ENCODE measurements around the gene ANKS1A. TPM values are rescaled to one million over a fixed set of nuclear protein-coding genes. Genes with fewer than 3 reads are reported as not detected.

ANKS1A gene
- total RNA-seq, 1 donor from 2014 or later: 17.0 TPM

GRCh38 chr6:34970957-34971356 lies 81.9 kb downstream of the ANKS1A start:
- peaks cover 8% of the 10 kb centered on the region for H3K36me3 Mint-ChIP-seq
- no peak overlapping the region for H3K9ac ChIP-seq
- no peak overlapping the region for H3K4me3 ChIP-seq
- H3K27ac Mint-ChIP-seq: no peak overlapping the region
- H3K9me3 ChIP-seq (ENCODE audit: low read depth): no peaks in the 10 kb centered on the region
- H3K79me2 ChIP-seq (ENCODE audit: low read depth): no peaks in the 10 kb centered on the region
- H3K4me2 ChIP-seq: no peak overlapping the region
- TF ChIP-seq EZH2phosphoT487 (IDR thresholded peaks at IDR 0.05) (no peak), CTCF (IDR thresholded peaks at IDR 0.05) (no peak), EZH2 (IDR thresholded peaks at IDR 0.05) (no peak)
- peaks cover 2% of the 10 kb centered on the region for H3K27me3 Mint-ChIP-seq (ENCODE audit: insufficient read depth, low read depth)
- no peaks in the 10 kb centered on the region for H3K4me1 Mint-ChIP-seq
- no peak for DNase-seq (ENCODE audit: low spot score)
- H3K36me3 ChIP-seq: no peaks in the 10 kb centered on the region
- H3K4me1 ChIP-seq: no peaks in the 10 kb centered on the region
- no peaks in the 10 kb centered on the region for H3K9me3 Mint-ChIP-seq
- no peaks in the 10 kb centered on the region for H3F3A ChIP-seq (ENCODE audit: low read depth)
- no peaks in the 10 kb centered on the region for H3K27me3 ChIP-seq
- no peak overlapping the region for H2AFZ ChIP-seq (replicated peaks)
- H3K27ac ChIP-seq: no peak overlapping the region
- H3K4me3 Mint-ChIP-seq: no peak overlapping the region
- peaks cover 5% of the 10 kb centered on the region for H4K20me1 ChIP-seq (ENCODE audit: low read depth)

GRCh38 chr6:34973547-34974248 lies 84.6 kb downstream of the ANKS1A start:
- Mint-ChIP-seq H3K4me1 (no peaks in the 10 kb centered on the region), H3K9me3 (no peaks in the 10 kb centered on the region), H3K4me3 (no peak overlapping the region), H3K27me3 (ENCODE audit: insufficient read depth, low read depth) (peaks cover 2% of the 10 kb centered on the region), H3K27ac (no peak overlapping the region), H3K36me3 (peaks cover 8% of the 10 kb centered on the region)
- Histone ChIP-seq H3K36me3 (no peaks in the 10 kb centered on the region), H3K27me3 (no peaks in the 10 kb centered on the region), H3K9ac (no peak overlapping the region), H3F3A (ENCODE audit: low read depth) (no peaks in the 10 kb centered on the region), H3K27ac (no peak overlapping the region), H2AFZ (replicated peaks) (no peak overlapping the region), H3K79me2 (ENCODE audit: low read depth) (no peaks in the 10 kb centered on the region), H4K20me1 (ENCODE audit: low read depth) (peaks cover 2% of the 10 kb centered on the region), H3K4me3 (no peak overlapping the region), H3K4me2 (no peak overlapping the region), H3K9me3 (ENCODE audit: low read depth) (no peaks in the 10 kb centered on the region), H3K4me1 (no peaks in the 10 kb centered on the region)
- DNase-seq (ENCODE audit: low spot score): no peak
- TF ChIP-seq CTCF (IDR thresholded peaks at IDR 0.05) (peak; percentile 39), EZH2phosphoT487 (IDR thresholded peaks at IDR 0.05) (no peak), EZH2 (IDR thresholded peaks at IDR 0.05) (no peak)

GRCh38 chr6:34974249-34974642 lies 85.2 kb downstream of the ANKS1A start:
- Histone ChIP-seq H3K4me1 (no peaks in the 10 kb centered on the region), H3K27ac (no peak overlapping the region), H3K27me3 (no peaks in the 10 kb centered on the region), H4K20me1 (ENCODE audit: low read depth) (peaks cover 2% of the 10 kb centered on the region), H3K4me3 (no peak overlapping the region), H3K9ac (no peak overlapping the region), H3K4me2 (no peak overlapping the region), H3K36me3 (no peaks in the 10 kb centered on the region), H2AFZ (replicated peaks) (no peak overlapping the region), H3F3A (ENCODE audit: low read depth) (no peaks in the 10 kb centered on the region), H3K9me3 (ENCODE audit: low read depth) (no peaks in the 10 kb centered on the region), H3K79me2 (ENCODE audit: low read depth) (no peaks in the 10 kb centered on the region)
- no peak overlapping the region for H3K4me3 Mint-ChIP-seq
- TF ChIP-seq EZH2 (IDR thresholded peaks at IDR 0.05) (no peak), CTCF (IDR thresholded peaks at IDR 0.05) (no peak), EZH2phosphoT487 (IDR thresholded peaks at IDR 0.05) (no peak)
- H3K9me3 Mint-ChIP-seq: no peaks in the 10 kb centered on the region
- H3K4me1 Mint-ChIP-seq: no peaks in the 10 kb centered on the region
- DNase-seq (ENCODE audit: low spot score): no peak
- H3K27ac Mint-ChIP-seq: no peak overlapping the region
- peaks cover 8% of the 10 kb centered on the region for H3K36me3 Mint-ChIP-seq
- H3K27me3 Mint-ChIP-seq (ENCODE audit: insufficient read depth, low read depth): peaks cover 2% of the 10 kb centered on the region

Measured in neural progenitor cell (in vitro differentiated cells).